Measurements from ENCODE around the gene MEOX1. TPM values are rescaled to one million over a fixed set of nuclear protein-coding genes. Genes with fewer than 3 reads are reported as not detected.
A peak's percentile ranks its signal among the peaks of the same experiment; 100 is the strongest.

Gene MEOX1
- total RNA-seq, 2 experiments from 2014 or later, result 0.41 to 0.50 TPM

GRCh38 chr17:43674394-43674793, 12.7 kb upstream of the MEOX1 start:
- Histone ChIP-seq H3K9me3 (ENCODE audit: control insufficient read depth in 1 of 2, insufficient read depth in 1 of 2, low read length in 2 of 2) (no peaks in the 10 kb centered on the region), H3K4me3 (ENCODE audit: low read length) (no peak overlapping the region), H3K27ac (ENCODE audit: low read depth in 1 of 2, low read length in 2 of 2) (no peak overlapping the region), H3K27me3 (ENCODE audit: control insufficient read depth in 1 of 2, insufficient read depth in 2 of 2, low read length in 2 of 2) (no peaks in the 10 kb centered on the region), H3K36me3 (ENCODE audit: insufficient read depth, low read length) (no peaks in the 10 kb centered on the region), H3K4me1 (ENCODE audit: insufficient read depth, low read length) (peaks cover 16% of the 10 kb centered on the region)
- no peaks in the 10 kb centered on the region for H3K27me3 Mint-ChIP-seq
- POLR2A ChIA-PET, result interaction anchor here (1.0 kb wide), 1 partner anchor 98 kb away, joined by 3 read pairs; no protein-coding TSS in a partner anchor
- no peaks in the 10 kb centered on the region for H3K9me3 Mint-ChIP-seq
- H3K36me3 Mint-ChIP-seq (ENCODE audit: low read depth), result no peaks in the 10 kb centered on the region
- peaks cover 10% of the 10 kb centered on the region for H3K4me1 Mint-ChIP-seq (ENCODE audit: low read depth)
- no peak overlapping the region for H3K4me3 Mint-ChIP-seq
- DNase-seq (no peak), ATAC-seq (ENCODE audit: poor library complexity) (no peak)
- no peak for TF ChIP-seq CTCF (IDR thresholded peaks at IDR 0.05)
- no peak overlapping the region for H3K27ac Mint-ChIP-seq
- CTCF ChIA-PET, result interaction anchor here (0.8 to 3.1 kb wide), 10 partner anchors 10 to 109 kb away, joined by 3 to 57 read pairs (median 4); no protein-coding TSS in a partner anchor
- intact Hi-C loops (cut with DNase I, micrococcal nuclease), result loop anchor here (1.0 kb wide), 2 partner anchors 97 to 98 kb away; no protein-coding TSS in a partner anchor

- Histone ChIP-seq H3K36me3 (ENCODE audit: insufficient read depth, low read length) (no peaks in the 10 kb centered on the region), H3K4me3 (ENCODE audit: low read length) (no peak overlapping the region), H3K4me1 (ENCODE audit: insufficient read depth, low read length) (peaks cover 16% of the 10 kb centered on the region), H3K27me3 (ENCODE audit: control insufficient read depth in 1 of 2, insufficient read depth in 2 of 2, low read length in 2 of 2) (no peaks in the 10 kb centered on the region), H3K9me3 (ENCODE audit: control insufficient read depth in 1 of 2, insufficient read depth in 1 of 2, low read length in 2 of 2) (no peaks in the 10 kb centered on the region), H3K27ac (ENCODE audit: low read depth in 1 of 2, low read length in 2 of 2) (no peak overlapping the region)
- Mint-ChIP-seq H3K4me1 (ENCODE audit: low read depth) (peaks cover 10% of the 10 kb centered on the region), H3K9me3 (no peaks in the 10 kb centered on the region), H3K36me3 (ENCODE audit: low read depth) (no peaks in the 10 kb centered on the region), H3K27me3 (no peaks in the 10 kb centered on the region), H3K27ac (no peak overlapping the region), H3K4me3 (no peak overlapping the region)
- DNase-seq (peak; percentile 37 to 83 (median 68)), ATAC-seq (ENCODE audit: poor library complexity) (peak; percentile 70)
- intact Hi-C loops (cut with DNase I, micrococcal nuclease), result loop anchor here (1.0 kb wide), 2 partner anchors 96 to 97 kb away; no protein-coding TSS in a partner anchor
- ChIA-PET POLR2A (interaction anchor here (1.0 kb wide), 1 partner anchor 98 kb away, joined by 3 read pairs; no protein-coding TSS in a partner anchor), CTCF (interaction anchor here (0.6 to 3.1 kb wide), 11 partner anchors 9 to 109 kb away, joined by 3 to 57 read pairs (median 4); no protein-coding TSS in a partner anchor)
- peak; percentile 90 for TF ChIP-seq CTCF (IDR thresholded peaks at IDR 0.05)
Observed at GRCh38 chr17:43673516-43674323, 12.0 kb upstream of the MEOX1 start.

- no peak for TF ChIP-seq CTCF (IDR thresholded peaks at IDR 0.05)
- Mint-ChIP-seq H3K36me3 (ENCODE audit: low read depth) (no peaks in the 10 kb centered on the region), H3K9me3 (no peaks in the 10 kb centered on the region), H3K4me1 (ENCODE audit: low read depth) (peaks cover 4% of the 10 kb centered on the region), H3K27me3 (no peaks in the 10 kb centered on the region), H3K27ac (no peak overlapping the region), H3K4me3 (no peak overlapping the region)
- Histone ChIP-seq H3K27ac (ENCODE audit: low read depth in 1 of 2, low read length in 2 of 2) (no peak overlapping the region), H3K9me3 (ENCODE audit: control insufficient read depth in 1 of 2, insufficient read depth in 1 of 2, low read length in 2 of 2) (no peaks in the 10 kb centered on the region), H3K27me3 (ENCODE audit: control insufficient read depth in 1 of 2, insufficient read depth in 2 of 2, low read length in 2 of 2) (no peaks in the 10 kb centered on the region), H3K36me3 (ENCODE audit: insufficient read depth, low read length) (no peaks in the 10 kb centered on the region), H3K4me3 (ENCODE audit: low read length) (no peak overlapping the region), H3K4me1 (ENCODE audit: insufficient read depth, low read length) (peaks cover 10% of the 10 kb centered on the region)
- intact Hi-C loops (cut with DNase I, micrococcal nuclease), result no loop called here
- POLR2A ChIA-PET, result no interaction called here
- ATAC-seq (ENCODE audit: poor library complexity) (no peak), DNase-seq (no peak)
- CTCF ChIA-PET, result interaction anchor here (3.1 kb wide), 1 partner anchor 96 kb away, joined by 57 read pairs; no protein-coding TSS in a partner anchor
Observed at GRCh38 chr17:43671755-43672519, 10.2 kb upstream of the MEOX1 start.
